Measurements from ENCODE around the gene WDFY4. TPM values are rescaled to one million over a fixed set of nuclear protein-coding genes. Genes with fewer than 3 reads are reported as not detected.

WDFY4 gene
- total and polyA plus RNA-seq, 2 donors (not counting 3 experiments of a cell fraction or from before 2014, with no cell fraction given) = 10.1 to 10.2 TPM

GRCh38 chr10:48692748-48693147, 8.1 kb downstream of the WDFY4 start:
- FAIRE-seq (no peak), DNase-seq (ENCODE audit: low read depth, low spot score) (no peak)
- dilution Hi-C loops (cut with MboI; ENCODE audit: extremely low pct_ligation_motif_present, low sequenced_read_pairs) = no loop called here
- no peaks in the 10 kb centered on the region for H3K36me3 ChIP-seq (ENCODE audit: control insufficient read depth in 2 of 2, extremely low read depth in 1 of 2, insufficient read depth in 2 of 2, low read length in 2 of 2)
- H2AFZ ChIP-seq (ENCODE audit: low read depth, low read length) = no peak overlapping the region
- BruUV-seq (replicated peaks) = no TSS peak
- intact Hi-C loops (cut with micrococcal nuclease) = no loop called here
- TF ChIP-seq FOS (IDR thresholded peaks at IDR 0.05; ENCODE audit: borderline replicate concordance, insufficient read depth, low read length) (no peak), MYC (IDR thresholded peaks at IDR 0.05; ENCODE audit: low read depth, low read length) (no peak), POLR2AphosphoS5 (IDR thresholded peaks at IDR 0.05; ENCODE audit: insufficient read depth, low read depth, low read length) (no peak), JUN (IDR thresholded peaks at IDR 0.05; ENCODE audit: borderline replicate concordance, insufficient read depth, insufficient read length, low read depth) (no peak), EZH2 (IDR thresholded peaks at IDR 0.05; ENCODE audit: borderline replicate concordance, low read depth, low read length, severe bottlenecking) (no peak), GATA2 (IDR thresholded peaks at IDR 0.05; ENCODE audit: insufficient read depth, insufficient read length, low read depth, low read length) (no peak), POLR2A (IDR thresholded peaks at IDR 0.05; ENCODE audit: low read depth, low read length) (no peak)
- TF ChIP-seq, protein P1, sequence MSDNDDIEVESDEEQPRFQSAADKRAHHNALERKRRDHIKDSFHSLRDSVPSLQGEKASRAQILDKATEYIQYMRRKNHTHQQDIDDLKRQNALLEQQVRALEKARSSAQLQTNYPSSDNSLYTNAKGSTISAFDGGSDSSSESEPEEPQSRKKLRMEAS (IDR thresholded peaks at IDR 0.05; ENCODE audit: insufficient read depth, insufficient read length) = no peak
- TF ChIP-seq, protein P2, sequence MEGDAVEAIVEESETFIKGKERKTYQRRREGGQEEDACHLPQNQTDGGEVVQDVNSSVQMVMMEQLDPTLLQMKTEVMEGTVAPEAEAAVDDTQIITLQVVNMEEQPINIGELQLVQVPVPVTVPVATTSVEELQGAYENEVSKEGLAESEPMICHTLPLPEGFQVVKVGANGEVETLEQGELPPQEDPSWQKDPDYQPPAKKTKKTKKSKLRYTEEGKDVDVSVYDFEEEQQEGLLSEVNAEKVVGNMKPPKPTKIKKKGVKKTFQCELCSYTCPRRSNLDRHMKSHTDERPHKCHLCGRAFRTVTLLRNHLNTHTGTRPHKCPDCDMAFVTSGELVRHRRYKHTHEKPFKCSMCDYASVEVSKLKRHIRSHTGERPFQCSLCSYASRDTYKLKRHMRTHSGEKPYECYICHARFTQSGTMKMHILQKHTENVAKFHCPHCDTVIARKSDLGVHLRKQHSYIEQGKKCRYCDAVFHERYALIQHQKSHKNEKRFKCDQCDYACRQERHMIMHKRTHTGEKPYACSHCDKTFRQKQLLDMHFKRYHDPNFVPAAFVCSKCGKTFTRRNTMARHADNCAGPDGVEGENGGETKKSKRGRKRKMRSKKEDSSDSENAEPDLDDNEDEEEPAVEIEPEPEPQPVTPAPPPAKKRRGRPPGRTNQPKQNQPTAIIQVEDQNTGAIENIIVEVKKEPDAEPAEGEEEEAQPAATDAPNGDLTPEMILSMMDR (IDR thresholded peaks at IDR 0.05; ENCODE audit: extremely low read depth in 1 of 2, insufficient read depth in 1 of 2, low read depth in 1 of 2, low read length in 2 of 2) = no peak
- H3K9me1 ChIP-seq (replicated peaks; ENCODE audit: control insufficient read depth, extremely low read depth, insufficient read depth, low read length) = no peaks in the 10 kb centered on the region
- H3K4me2 ChIP-seq (ENCODE audit: insufficient read depth, low read length) = no peak overlapping the region
- H3K27me3 ChIP-seq (ENCODE audit: control insufficient read depth in 2 of 2, insufficient read depth in 2 of 2, low read length in 2 of 2) = peaks cover 3% of the 10 kb centered on the region in 2 experiments
- no peaks in the 10 kb centered on the region for H3K4me1 ChIP-seq (ENCODE audit: control insufficient read depth, extremely low read depth, insufficient read depth, low read length)
- no peaks in the 10 kb centered on the region for H3K79me2 ChIP-seq (ENCODE audit: control insufficient read depth, insufficient read depth, low read length)
- no peak overlapping the region for H3K27ac ChIP-seq (ENCODE audit: insufficient read depth, low read depth, low read length)
- no peak overlapping the region for H3K9ac ChIP-seq (replicated peaks; ENCODE audit: extremely low read depth, insufficient read depth, low read length)
- ChIA-PET CTCF (no interaction called here), POLR2A (no interaction called here)
- no peak overlapping the region for H3K4me3 ChIP-seq (replicated peaks in 1 of 3; ENCODE audit: insufficient read depth in 1 of 3, low read depth in 1 of 3, low read length in 3 of 3)
- no peaks in the 10 kb centered on the region for H4K20me1 ChIP-seq (replicated peaks; ENCODE audit: control insufficient read depth, extremely low read depth, insufficient read depth, low read length)
- H3K9me3 ChIP-seq (replicated peaks; ENCODE audit: control insufficient read depth, insufficient read depth, low read length) = no peaks in the 10 kb centered on the region
